Motor neuron (in vitro differentiated cells): ENCODE results near the gene SCAI. TPM values are rescaled to one million over a fixed set of nuclear protein-coding genes. Genes with fewer than 3 reads are reported as not detected.
"Not testable (repeated sequence)": the region's sequence is repeated elsewhere in the genome, so short reads cannot be mapped to it uniquely, and the experiment has no call there.

Experiments
- ATAC-seq, 8 experiments: fragments of 200-7000 bp; cut with Tn5 transposase; replicated peaks in 6 of 8; 2 replicates each; pipeline ENCODE4 v1.8.0; 2021; ENCODE audit warnings: mild to moderate bottlenecking in 8 of 8, moderate library complexity in 8 of 8
- H3K27ac ChIP-seq, 2 donors: fragments of 250-450 bp; sonication (Bioruptor Pico); 2 replicates each; pipeline ENCODE4 v1.9.0; 2021; ENCODE audit warnings: antibody characterized with exemption in 2 of 2, mild to moderate bottlenecking in 2 of 2, moderate library complexity in 1 of 2
- H3K4me1 ChIP-seq, 2 donors: fragments of 250-450 bp; sonication (Bioruptor Pico); replicated peaks in 1 of 2; 2 replicates each; pipeline ENCODE4 v1.6.1; 2021; ENCODE audit warnings: antibody characterized with exemption in 2 of 2, mild to moderate bottlenecking in 2 of 2, moderate library complexity in 1 of 2
- H3K4me3 ChIP-seq, 5 donors: fragments of 250-450 bp; sonication (Bioruptor Pico); 2 replicates each; pipeline ENCODE4 v1.9.0; 2021; ENCODE audit warnings: antibody characterized with exemption in 5 of 5, mild to moderate bottlenecking in 5 of 5, moderate library complexity in 4 of 5
- WGBS, 10 experiments: fragments of 450-650 bp; shearing (Covaris generic); methylation state at CpG; one replicate each; pipeline ENCODE4 v1.0.0; 2022; 5-methylcytosine and 5-hydroxymethylcytosine counted together
- in situ Hi-C, 9 experiments: fragments of 400-800 bp; cut with MboI; loops; one replicate each; pipeline ENCODE4 v1.15.0; 2021; ENCODE audit warnings: low sequenced_read_pairs in 9 of 9, low pct_unique_long_range_greater_than_20kb in 2 of 9; ENCODE audit not compliant: unreplicated experiment in 9 of 9
- total RNA-seq, 8 experiments: library from RNA; unstranded; fragments of 300-600 nt; gene quantifications; 2 replicates each; pipeline versions ENCODE4 v1.2.3 to v1.2.4, GENCODE V29; 2022

SCAI gene
- total RNA-seq, 8 experiments from 2014 or later, result 1.8 to 14.0 (median 10.2) TPM

DNA sequence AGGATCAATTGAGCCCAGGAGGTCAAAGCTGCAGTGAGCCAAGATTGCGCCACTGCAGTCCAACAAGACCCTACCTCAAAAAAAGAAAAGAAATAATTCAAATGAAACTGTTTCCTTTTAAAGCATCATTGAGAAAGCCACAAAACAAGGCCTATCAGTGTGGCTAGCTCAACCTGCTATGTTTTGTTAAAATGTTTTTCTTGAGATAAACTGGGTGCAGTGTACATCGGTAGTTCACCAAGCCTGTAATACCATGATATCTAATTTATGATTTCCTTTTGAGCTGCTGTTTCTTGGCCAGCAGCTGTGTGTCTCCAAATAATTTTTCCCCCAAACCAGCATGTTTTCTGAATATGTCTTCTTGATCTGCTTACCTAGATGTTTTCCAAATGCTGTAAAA lies 105.2 kb downstream of the SCAI start:
- H3K27ac ChIP-seq, result no peak overlapping the region
- in situ Hi-C loops, result no loop called here
- no peak for ATAC-seq
- no peaks in the 10 kb centered on the region for H3K4me1 ChIP-seq
- 17 to 100% (median 100%) methylated on average over 1 to 2 of the region's 2 CpGs; no CpG with 5 or more reads in 2 of the 10 experiments for WGBS, 10 experiments
- H3K4me3 ChIP-seq, result no peak overlapping the region

DNA sequence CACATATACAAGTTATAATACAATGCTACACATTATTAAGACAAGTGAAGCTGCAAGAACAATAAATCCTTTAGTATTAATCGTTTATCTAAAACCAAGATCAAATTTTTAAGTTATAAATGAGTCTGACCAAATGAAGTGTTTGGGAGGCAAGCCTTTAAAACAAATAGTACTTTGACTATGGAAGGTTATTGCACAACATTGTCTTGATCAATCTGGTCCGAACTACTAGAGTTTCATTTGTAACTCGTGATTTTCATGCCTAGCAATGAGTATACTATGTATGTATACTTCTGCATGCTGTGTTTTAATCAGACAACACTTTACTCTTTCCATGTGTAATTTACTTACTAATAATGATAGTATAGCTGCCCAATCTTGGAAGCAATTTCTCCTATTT lies 115.3 kb downstream of the SCAI start:
- 65 to 100% (median 98%) methylated on average over 1 to 3 of the region's 3 CpGs for WGBS, 10 experiments
- in situ Hi-C loops, result no loop called here
- Histone ChIP-seq H3K4me3 (no peak overlapping the region), H3K27ac (no peak overlapping the region), H3K4me1 (no peaks in the 10 kb centered on the region)
- no peak for ATAC-seq

DNA sequence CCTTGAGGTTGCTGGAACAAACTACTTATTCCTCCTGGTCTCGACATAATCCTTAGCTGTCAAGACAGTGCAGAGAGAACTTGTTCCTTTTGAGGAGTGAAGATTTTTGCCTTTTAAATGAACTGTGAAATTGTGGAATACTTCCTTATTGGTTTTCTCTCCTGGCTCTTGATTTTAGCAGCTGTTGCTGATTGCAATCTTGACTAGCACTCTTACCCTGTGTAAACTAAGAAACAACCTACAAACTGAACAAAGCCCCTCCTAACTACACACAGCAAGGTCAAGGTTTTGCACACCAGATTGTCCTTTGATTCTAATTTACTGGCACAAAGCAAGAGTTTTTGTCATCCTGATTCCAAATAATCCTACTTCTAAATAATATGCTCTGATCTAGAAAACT lies 118.4 kb downstream of the SCAI start:
- 83 to 100% (median 100%) methylated on average over 1 of the region's 1 CpG; no CpG with 5 or more reads in 3 of the 10 experiments for WGBS, 10 experiments
- Histone ChIP-seq H3K27ac (no peak overlapping the region), H3K4me3 (no peak overlapping the region), H3K4me1 (no peaks in the 10 kb centered on the region)
- in situ Hi-C loops, result no loop called here
- peak in 1 of 8 experiments; percentile 38 for ATAC-seq

DNA sequence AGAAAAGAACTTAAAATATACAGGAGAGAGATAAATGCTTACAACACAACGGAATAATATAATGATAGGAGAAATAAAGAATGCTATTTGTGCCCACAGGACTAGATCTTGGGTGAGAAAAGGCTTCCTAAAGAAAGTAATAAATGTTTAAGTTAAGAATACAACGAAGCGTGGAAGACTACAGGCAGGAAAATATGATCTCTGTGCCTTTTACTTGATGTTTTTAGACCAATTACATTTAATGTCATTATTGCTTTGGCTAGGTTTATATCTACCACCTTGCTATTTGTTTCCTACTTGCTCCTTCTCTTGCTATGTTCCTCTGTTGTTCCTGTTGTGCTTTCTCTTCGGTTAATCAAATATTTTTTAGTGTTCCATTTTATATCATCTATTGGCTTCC lies 122.3 kb downstream of the SCAI start:
- H3K4me1 ChIP-seq, result no peaks in the 10 kb centered on the region
- in situ Hi-C loops, result no loop called here
- no peak overlapping the region for H3K4me3 ChIP-seq
- WGBS, 10 experiments, result 85 to 100% (median 95%) methylated on average over 3 to 4 of the region's 4 CpGs
- ATAC-seq, result no peak
- H3K27ac ChIP-seq, result no peak overlapping the region

DNA sequence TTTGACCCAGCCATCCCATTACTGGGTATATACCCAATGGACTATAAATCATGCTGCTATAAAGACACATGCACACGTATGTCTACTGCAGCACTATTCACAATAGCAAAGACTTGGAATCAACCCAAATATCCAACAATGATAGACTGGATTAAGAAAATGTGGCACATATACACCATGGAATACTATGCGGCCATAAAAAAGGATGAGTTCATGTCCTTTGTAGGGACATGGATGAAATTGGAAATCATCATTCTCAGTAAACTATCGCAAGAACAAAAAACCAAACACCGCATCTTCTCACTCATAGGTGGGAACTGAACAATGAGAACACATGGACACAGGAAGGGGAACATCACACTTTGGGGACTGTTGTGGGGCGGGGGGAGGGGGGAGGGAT lies 127.7 kb downstream of the SCAI start:
- in situ Hi-C loops, H3K4me1 ChIP-seq, H3K4me3 ChIP-seq, H3K27ac ChIP-seq, ATAC-seq: not testable (repeated sequence)
- WGBS, 10 experiments, result no CpG with 5 or more reads among the region's 5 CpGs

DNA sequence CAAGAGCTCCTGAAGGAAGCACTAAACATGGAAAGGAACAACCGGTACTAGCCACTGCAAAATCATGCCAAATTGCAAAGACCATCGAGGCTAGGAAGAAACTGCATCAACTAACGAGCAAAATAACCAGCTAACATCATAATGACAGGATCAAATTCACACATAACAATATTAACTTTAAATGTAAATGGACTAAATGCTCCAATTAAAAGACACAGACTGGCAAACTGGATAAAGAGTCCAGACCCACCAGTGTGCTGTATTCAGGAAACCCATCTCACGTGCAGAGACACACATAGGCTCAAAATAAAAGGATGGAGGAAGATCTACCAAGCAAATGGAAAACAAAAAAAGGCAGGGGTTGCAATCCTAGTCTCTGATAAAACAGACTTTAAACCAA lies 131.3 kb downstream of the SCAI start:
- H3K27ac ChIP-seq, H3K4me1 ChIP-seq, ATAC-seq, H3K4me3 ChIP-seq, in situ Hi-C loops: not testable (repeated sequence)
- no CpG with 5 or more reads among the region's 4 CpGs for WGBS, 10 experiments

DNA sequence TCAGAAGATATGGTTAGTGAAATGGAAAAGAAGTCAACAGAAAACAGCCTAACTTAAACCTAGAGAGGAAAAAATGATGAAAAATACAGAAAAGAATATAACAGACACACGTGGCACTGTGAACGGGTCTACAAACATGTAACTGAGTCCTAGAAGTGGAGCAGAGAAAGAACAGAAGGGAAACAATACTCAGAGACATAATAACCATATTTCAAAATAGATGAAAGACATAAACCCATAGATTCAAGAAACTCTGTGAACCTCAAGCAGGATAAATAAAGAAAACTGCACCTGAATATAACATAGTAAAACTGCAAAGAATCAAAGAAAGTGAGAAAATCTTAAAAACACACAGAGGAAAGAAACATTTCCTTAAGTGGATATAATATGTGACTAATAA lies 134.7 kb downstream of the SCAI start:
- 78 to 100% (median 93%) methylated on average over 2 of the region's 2 CpGs; no CpG with 5 or more reads in 2 of the 10 experiments for WGBS, 10 experiments
- Histone ChIP-seq H3K4me3 (no peak overlapping the region), H3K27ac (no peak overlapping the region), H3K4me1 (no peaks in the 10 kb centered on the region)
- in situ Hi-C loops, result no loop called here
- no peak for ATAC-seq

DNA sequence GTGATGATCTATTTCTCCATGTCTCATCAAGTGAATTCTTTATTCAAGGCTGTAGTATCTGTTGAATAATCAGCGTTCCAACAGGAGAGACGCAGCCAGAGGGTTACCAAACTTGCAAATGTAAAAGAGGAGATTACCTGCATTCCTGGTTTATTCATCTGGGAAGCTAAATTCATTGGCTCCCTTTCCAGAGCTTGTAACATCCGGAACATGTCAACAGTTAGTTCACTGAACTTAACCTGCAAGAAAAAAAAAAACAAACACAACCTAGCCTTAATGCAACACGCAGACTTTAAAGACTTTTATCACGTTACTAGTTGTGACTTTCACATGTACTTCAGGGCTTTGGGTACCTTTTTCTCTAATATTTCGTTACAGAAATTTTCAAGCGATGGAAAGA lies 140.0 kb downstream of the SCAI start:
- no peak for ATAC-seq
- Histone ChIP-seq H3K4me3 (no peak overlapping the region), H3K4me1 (no peaks in the 10 kb centered on the region), H3K27ac (no peak overlapping the region)
- WGBS, 10 experiments, result 63 to 100% (median 95%) methylated on average over 2 to 7 of the region's 7 CpGs; no CpG with 5 or more reads in 2 of the 10 experiments
- in situ Hi-C loops, result no loop called here

DNA sequence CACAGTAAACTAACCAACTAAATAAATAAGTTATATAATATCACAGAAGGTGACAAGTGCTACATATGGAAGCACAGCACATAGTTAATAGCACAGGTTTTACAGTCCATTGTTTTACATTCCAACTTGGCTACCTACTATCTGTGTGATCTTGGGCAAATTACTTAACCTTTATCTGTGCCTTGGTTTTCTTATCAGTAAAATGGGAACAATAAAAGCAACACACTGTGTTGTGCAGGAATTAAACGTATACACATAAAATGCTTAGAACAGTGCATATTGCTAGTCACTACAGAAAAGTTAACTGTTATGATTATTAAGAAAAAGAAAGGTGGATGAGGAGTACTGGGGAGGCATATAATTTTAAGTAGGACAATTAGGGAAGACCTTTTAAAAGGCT lies 159.6 kb downstream of the SCAI start:
- H3K27ac ChIP-seq, result no peak overlapping the region
- WGBS, 10 experiments, result 100% methylated on average over 1 of the region's 1 CpG; no CpG with 5 or more reads in 2 of the 10 experiments
- ATAC-seq, result no peak
- H3K4me1 ChIP-seq, result no peaks in the 10 kb centered on the region
- H3K4me3 ChIP-seq, result no peak overlapping the region
- in situ Hi-C loops, result no loop called here

DNA sequence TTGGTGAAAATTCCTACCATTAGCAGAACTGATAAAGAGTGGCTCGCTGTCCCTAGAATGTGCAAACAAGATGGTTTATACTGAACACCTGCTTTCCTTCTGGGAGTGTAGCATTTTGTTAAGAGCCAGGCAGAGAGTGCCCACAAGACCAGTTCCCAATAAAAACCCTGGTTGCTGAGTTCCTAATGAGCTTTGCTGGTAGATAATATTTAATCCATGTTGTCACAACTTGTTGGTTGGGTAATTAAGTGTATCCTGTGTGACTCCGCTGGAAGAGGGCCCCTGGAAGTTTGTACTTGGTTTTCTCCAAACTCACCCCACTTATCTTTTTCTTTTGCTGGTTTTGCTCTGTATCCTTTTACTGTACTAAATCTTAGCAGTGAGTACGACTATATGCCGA lies 162.9 kb downstream of the SCAI start:
- Histone ChIP-seq H3K4me1 (no peaks in the 10 kb centered on the region), H3K4me3 (no peak overlapping the region), H3K27ac (no peak overlapping the region)
- no peak for ATAC-seq
- in situ Hi-C loops, result no loop called here
- WGBS, 10 experiments, result 82 to 100% (median 93%) methylated on average over 2 to 4 of the region's 4 CpGs

DNA sequence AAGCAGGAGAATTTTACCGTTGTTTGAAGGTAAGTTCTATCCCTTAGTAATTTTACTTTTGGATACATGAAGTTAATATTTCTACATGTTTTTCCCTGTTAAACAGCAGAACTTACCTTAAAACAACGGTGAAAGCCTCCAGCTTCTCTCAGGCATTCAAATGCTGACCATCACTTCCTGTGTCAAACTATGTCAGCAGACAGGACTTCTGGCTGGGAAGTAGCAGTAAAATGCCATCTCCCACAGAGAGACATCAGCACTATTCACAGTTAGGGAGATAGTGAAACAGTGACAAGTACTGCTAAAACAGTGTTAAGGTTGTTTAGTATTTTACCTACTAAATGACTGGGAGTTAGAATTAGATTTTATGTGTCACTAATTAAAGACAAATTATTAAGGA lies 168.2 kb downstream of the SCAI start:
- 46 to 100% (median 67%) methylated on average over 1 to 2 of the region's 2 CpGs; no CpG with 5 or more reads in 3 of the 10 experiments for WGBS, 10 experiments
- in situ Hi-C loops, result no loop called here
- H3K4me3 ChIP-seq, result no peak overlapping the region
- no peak for ATAC-seq
- no peak overlapping the region for H3K27ac ChIP-seq
- no peaks in the 10 kb centered on the region for H3K4me1 ChIP-seq

DNA sequence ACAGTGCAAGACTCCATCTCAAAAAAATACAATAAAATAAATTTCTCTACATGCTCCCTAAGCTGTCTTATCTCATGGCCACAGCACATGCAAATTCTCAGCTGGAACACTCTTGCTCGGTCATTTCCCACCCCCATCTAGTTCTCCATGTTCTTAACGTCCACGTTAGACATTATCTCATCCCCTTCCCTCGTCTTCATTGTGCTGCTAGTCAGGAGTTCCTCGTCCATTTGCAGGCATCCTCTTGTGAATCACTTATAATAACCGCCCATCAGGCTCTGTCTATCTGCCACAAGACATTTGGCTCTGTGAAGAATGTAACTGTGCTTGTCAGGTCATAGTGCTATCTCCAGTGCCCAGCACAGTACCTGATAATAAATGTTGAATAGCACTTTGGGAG lies 169.5 kb downstream of the SCAI start:
- no peak for ATAC-seq
- Histone ChIP-seq H3K4me3 (no peak overlapping the region), H3K4me1 (no peaks in the 10 kb centered on the region), H3K27ac (no peak overlapping the region)
- in situ Hi-C loops, result no loop called here
- 83 to 100% (median 97%) methylated on average over 1 to 6 of the region's 6 CpGs; no CpG with 5 or more reads in 4 of the 10 experiments for WGBS, 10 experiments

DNA sequence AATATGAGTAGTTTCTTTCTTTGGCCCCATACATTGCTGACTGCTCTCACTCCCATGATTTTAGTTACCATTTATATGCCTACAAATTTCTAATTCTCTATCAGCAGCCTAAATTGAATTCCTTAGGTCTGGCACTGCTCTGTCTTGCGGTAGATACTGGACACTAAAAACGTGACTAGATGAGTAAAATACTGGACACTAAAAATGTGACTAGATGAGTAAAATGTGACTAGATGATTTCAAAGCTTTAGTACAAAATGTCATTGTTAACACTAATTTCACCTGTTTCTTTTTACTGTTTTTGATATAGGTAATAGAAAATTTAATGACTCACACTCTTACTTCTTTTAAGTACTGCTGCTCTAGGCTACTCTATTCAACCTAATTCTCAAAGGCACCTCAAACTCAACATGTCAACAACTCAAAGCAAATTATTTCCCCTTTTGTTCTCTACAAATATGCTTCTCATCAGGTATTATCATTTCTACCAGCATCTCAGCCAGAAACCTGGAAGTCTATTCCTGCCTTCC lies 171.0 kb downstream of the SCAI start:
- in situ Hi-C loops, result no loop called here

DNA sequence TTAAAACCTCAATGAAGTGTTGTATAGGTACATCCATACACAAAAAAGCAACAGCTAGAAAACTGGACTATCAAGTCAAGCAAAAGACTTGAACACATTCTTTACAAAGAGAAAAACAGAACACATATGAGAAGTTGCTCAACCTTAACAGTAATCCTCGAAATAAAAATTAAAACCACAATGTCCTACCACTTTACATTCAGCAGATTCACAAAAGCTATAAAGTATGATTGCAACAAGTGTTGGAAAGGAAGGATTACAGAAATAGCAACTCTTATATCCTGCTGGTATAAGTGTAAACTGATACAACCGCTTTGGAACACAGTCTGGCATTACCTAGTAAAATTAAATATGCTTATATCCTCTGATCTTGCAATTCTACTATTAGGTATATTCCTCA lies 173.9 kb downstream of the SCAI start:
- Histone ChIP-seq H3K4me3 (no peak overlapping the region), H3K4me1 (peaks cover 0 to 4% of the 10 kb centered on the region in 2 donors), H3K27ac (no peak overlapping the region)
- in situ Hi-C loops, result no loop called here
- WGBS, 10 experiments, result 13 to 100% (median 87%) methylated on average over 1 to 2 of the region's 2 CpGs
- no peak for ATAC-seq

More for the DNA sequence above, 171.0 kb downstream of the SCAI start:
- WGBS, 10 experiments, result 75 to 100% (median 95%) methylated on average over 2 of the region's 2 CpGs; no CpG with 5 or more reads in 1 of the 10 experiments
- Histone ChIP-seq H3K4me3 (no peak overlapping the region), H3K27ac (no peak overlapping the region), H3K4me1 (no peaks in the 10 kb centered on the region)
- ATAC-seq, result no peak
